ENCODE measurements around the gene RINT1.
"Not testable (repeated sequence)": the region's sequence is repeated elsewhere in the genome, so short reads cannot be mapped to it uniquely, and the experiment has no call there.

RINT1 gene

GRCh38 chr7:105531792-105532671 lies at the start of gene RINT1:
RINT1 (plus strand) TSS chr7:105532201; CDS start chr7:105532316, 115 bp downstream.
- DNase-seq, result peak; percentile 90

- DNase-seq, result peak; percentile 18
Observed at GRCh38 chr7:105487579-105488571, 44.1 kb upstream of the RINT1 start.

GRCh38 chr7:105489409-105489808 lies 42.6 kb upstream of the RINT1 start:
- no peak for DNase-seq

GRCh38 chr7:105493196-105493922 lies 38.6 kb upstream of the RINT1 start:
- no peak for DNase-seq

- no peak for DNase-seq
Observed at GRCh38 chr7:105493923-105494315, 38.1 kb upstream of the RINT1 start.

GRCh38 chr7:105496521-105496920 lies 35.5 kb upstream of the RINT1 start:
- DNase-seq, result no peak

GRCh38 chr7:105497016-105497415 lies 35.0 kb upstream of the RINT1 start:
- no peak for DNase-seq

- DNase-seq, result no peak
Observed at GRCh38 chr7:105502173-105502572, 29.8 kb upstream of the RINT1 start.

GRCh38 chr7:105512415-105512814 lies 19.6 kb upstream of the RINT1 start:
- DNase-seq, result no peak

GRCh38 chr7:105512926-105513526 lies 19.0 kb upstream of the RINT1 start:
- no peak for DNase-seq

- not testable (repeated sequence) for DNase-seq
Observed at GRCh38 chr7:105515610-105516009, 16.4 kb upstream of the RINT1 start.

- DNase-seq, result no peak
Observed at GRCh38 chr7:105519353-105519752, 12.6 kb upstream of the RINT1 start.

GRCh38 chr7:105520620-105521019 lies 11.4 kb upstream of the RINT1 start:
- not testable (repeated sequence) for DNase-seq

- peak; percentile 23 for DNase-seq
Observed at GRCh38 chr7:105521027-105521716, 10.8 kb upstream of the RINT1 start.

- peak; percentile 59 for DNase-seq
Observed at GRCh38 chr7:105521717-105522463, 10.1 kb upstream of the RINT1 start, which contains the start of gene PUS7. PUS7 (minus strand) TSS chr7:105522271; CDS start chr7:105508512, 13,759 bp downstream.

GRCh38 chr7:105524423-105524822 lies 7.6 kb upstream of the RINT1 start:
- DNase-seq, result not testable (repeated sequence)

- no peak for DNase-seq
Observed at GRCh38 chr7:105524840-105525239, 7.2 kb upstream of the RINT1 start.

- DNase-seq, result not testable (repeated sequence)
Observed at GRCh38 chr7:105527737-105528136, 4.3 kb upstream of the RINT1 start.

- no peak for DNase-seq
Observed at GRCh38 chr7:105530126-105530525, 1.9 kb upstream of the RINT1 start.

- no peak for DNase-seq
Observed at GRCh38 chr7:105530546-105530945, 1.5 kb upstream of the RINT1 start.
